Measurements from ENCODE around the gene MIEF1. TPM values are rescaled to one million over a fixed set of nuclear protein-coding genes. Genes with fewer than 3 reads are reported as not detected.

The MIEF1 gene
- total RNA-seq, 2 experiments from 2014 or later, result 19.8 to 20.4 TPM

DNA sequence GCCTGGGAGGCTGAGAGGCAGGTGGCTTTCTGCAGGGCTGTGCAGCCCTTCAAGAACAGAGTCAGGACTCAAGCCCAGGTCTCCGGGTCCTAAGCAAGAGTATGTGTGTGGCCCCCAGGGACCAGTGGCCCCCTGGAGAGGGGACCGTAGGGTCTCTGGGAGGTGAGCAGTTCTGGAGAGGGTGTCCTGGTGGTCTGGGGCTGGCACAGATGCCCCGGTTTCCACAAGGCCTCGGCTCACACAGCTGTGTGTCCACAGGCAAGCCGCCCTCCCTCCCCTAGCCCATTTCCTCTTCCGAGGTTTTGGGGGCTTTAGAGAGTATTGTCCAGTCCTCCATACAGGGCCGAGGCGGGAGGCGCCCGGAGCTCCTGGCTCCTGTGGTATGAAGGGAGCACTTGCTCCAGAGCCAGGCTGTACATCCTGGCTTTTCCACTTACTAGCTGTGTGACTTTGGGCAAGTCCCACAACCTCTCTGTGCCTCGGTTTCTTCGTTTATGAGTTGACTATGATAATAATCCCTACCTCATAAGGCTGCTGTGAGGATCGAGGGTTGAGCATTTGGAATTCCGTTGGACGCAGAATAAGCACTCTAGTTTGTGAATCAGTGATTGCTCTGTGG, 33.9 kb downstream of the MIEF1 start:
- TF ChIP-seq, protein P1, sequence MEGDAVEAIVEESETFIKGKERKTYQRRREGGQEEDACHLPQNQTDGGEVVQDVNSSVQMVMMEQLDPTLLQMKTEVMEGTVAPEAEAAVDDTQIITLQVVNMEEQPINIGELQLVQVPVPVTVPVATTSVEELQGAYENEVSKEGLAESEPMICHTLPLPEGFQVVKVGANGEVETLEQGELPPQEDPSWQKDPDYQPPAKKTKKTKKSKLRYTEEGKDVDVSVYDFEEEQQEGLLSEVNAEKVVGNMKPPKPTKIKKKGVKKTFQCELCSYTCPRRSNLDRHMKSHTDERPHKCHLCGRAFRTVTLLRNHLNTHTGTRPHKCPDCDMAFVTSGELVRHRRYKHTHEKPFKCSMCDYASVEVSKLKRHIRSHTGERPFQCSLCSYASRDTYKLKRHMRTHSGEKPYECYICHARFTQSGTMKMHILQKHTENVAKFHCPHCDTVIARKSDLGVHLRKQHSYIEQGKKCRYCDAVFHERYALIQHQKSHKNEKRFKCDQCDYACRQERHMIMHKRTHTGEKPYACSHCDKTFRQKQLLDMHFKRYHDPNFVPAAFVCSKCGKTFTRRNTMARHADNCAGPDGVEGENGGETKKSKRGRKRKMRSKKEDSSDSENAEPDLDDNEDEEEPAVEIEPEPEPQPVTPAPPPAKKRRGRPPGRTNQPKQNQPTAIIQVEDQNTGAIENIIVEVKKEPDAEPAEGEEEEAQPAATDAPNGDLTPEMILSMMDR (IDR thresholded peaks at IDR 0.05), result no peak
- ATAC-seq (ENCODE audit: poor library complexity) (no peak), DNase-seq (peak in 1 of 14 experiments; percentile 29)
- intact Hi-C loops (cut with DNase I, micrococcal nuclease), result loop anchor here (1.0 to 10.0 kb wide), 6 partner anchors 86 to 639 kb away; partner anchors contain the start of gene TNRC6B (in 2 of the 2)
- Histone ChIP-seq H3K4me3 (ENCODE audit: low read length) (no peak overlapping the region), H3K9me3 (ENCODE audit: control insufficient read depth in 1 of 2, insufficient read depth in 1 of 2, low read length in 2 of 2) (no peaks in the 10 kb centered on the region), H3K27me3 (ENCODE audit: control insufficient read depth in 1 of 2, insufficient read depth in 2 of 2, low read length in 2 of 2) (no peaks in the 10 kb centered on the region), H3K27ac (ENCODE audit: low read depth in 1 of 2, low read length in 2 of 2) (no peak overlapping the region), H3K4me1 (ENCODE audit: insufficient read depth, low read length) (peaks cover 32% of the 10 kb centered on the region), H3K36me3 (ENCODE audit: insufficient read depth, low read length) (peaks cover 3% of the 10 kb centered on the region)
- no peaks in the 10 kb centered on the region for H3K27me3 Mint-ChIP-seq
- no peaks in the 10 kb centered on the region for H3K9me3 Mint-ChIP-seq
- H3K27ac Mint-ChIP-seq, result no peak overlapping the region
- peaks cover 29% of the 10 kb centered on the region for H3K4me1 Mint-ChIP-seq (ENCODE audit: low read depth)
- ChIA-PET CTCF (no interaction called here), POLR2A (interaction anchor here (0.6 to 4.7 kb wide), 3 partner anchors 154 to 509 kb away, joined by 3 to 35 read pairs (median 4); partner anchors contain the start of gene FAM83F)
- H3K4me3 Mint-ChIP-seq, result no peak overlapping the region
- peaks cover 18% of the 10 kb centered on the region for H3K36me3 Mint-ChIP-seq (ENCODE audit: low read depth)

DNA sequence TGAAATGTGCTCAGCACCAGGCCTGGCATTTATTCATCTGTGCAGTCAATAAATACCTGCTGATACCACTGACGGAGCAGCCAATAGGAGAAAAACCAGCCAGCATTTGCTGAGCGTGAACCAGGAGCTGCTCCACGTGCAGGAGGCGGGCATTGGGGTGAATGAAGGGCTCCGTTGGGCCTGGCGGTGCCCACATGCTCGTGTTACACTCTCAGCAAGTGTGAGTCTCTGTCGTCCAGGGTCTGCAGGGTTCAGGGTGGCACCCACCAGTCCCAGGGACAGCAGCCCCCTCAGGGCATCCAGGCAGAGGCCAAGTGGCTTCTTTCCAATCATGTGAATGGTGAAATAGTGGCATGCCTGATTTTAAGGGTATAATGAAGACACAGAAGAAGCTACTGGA, 34.6 kb downstream of the MIEF1 start:
- no peaks in the 10 kb centered on the region for H3K27me3 ChIP-seq (ENCODE audit: control insufficient read depth in 1 of 2, insufficient read depth in 2 of 2, low read length in 2 of 2)
- TF ChIP-seq, protein P1 (IDR thresholded peaks at IDR 0.05), result no peak
- no peak overlapping the region for H3K4me3 ChIP-seq (ENCODE audit: low read length)
- H3K9me3 ChIP-seq (ENCODE audit: control insufficient read depth in 1 of 2, insufficient read depth in 1 of 2, low read length in 2 of 2), result no peaks in the 10 kb centered on the region
- no peak overlapping the region for H3K27ac Mint-ChIP-seq
- no peaks in the 10 kb centered on the region for H3K9me3 Mint-ChIP-seq
- DNase-seq (no peak), ATAC-seq (ENCODE audit: poor library complexity) (no peak)
- peaks cover 10% of the 10 kb centered on the region for H3K36me3 Mint-ChIP-seq (ENCODE audit: low read depth)
- peaks cover 24% of the 10 kb centered on the region for H3K4me1 ChIP-seq (ENCODE audit: insufficient read depth, low read length)
- intact Hi-C loops (cut with DNase I, micrococcal nuclease), result loop anchor here (5.0 to 10.0 kb wide), 3 partner anchors 86 to 638 kb away; partner anchors contain the start of gene TNRC6B (in 2 of the 2)
- ChIA-PET CTCF (no interaction called here), POLR2A (no interaction called here)
- peaks cover 22% of the 10 kb centered on the region for H3K4me1 Mint-ChIP-seq (ENCODE audit: low read depth)
- H3K4me3 Mint-ChIP-seq, result no peak overlapping the region
- no peak overlapping the region for H3K27ac ChIP-seq (ENCODE audit: low read depth in 1 of 2, low read length in 2 of 2)
- H3K36me3 ChIP-seq (ENCODE audit: insufficient read depth, low read length), result no peaks in the 10 kb centered on the region
- no peaks in the 10 kb centered on the region for H3K27me3 Mint-ChIP-seq

DNA sequence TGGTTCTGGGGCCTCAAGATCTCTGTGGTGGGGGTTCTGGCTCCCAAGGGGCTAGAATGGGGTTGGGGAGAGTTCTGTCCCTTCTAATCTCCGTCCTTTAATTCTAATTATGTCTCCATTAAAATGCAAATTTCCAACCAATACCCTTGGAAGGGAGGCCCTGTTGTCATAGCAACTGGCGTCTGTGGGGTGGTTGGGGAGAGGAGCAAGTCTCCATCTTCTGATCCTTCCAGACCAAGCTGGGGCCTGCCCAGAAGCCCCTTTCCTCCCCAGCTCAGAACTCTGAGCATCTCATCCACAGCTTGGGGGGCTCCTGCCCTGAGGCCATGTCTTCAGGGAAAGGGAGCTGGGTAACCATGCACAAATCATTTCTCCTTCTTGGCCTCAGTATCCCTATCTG, 35.9 kb downstream of the MIEF1 start:
- ChIA-PET CTCF (no interaction called here), POLR2A (no interaction called here)
- H3K27ac Mint-ChIP-seq, result no peak overlapping the region
- H3K4me3 Mint-ChIP-seq, result no peak overlapping the region
- Histone ChIP-seq H3K4me1 (ENCODE audit: insufficient read depth, low read length) (peaks cover 19% of the 10 kb centered on the region), H3K27me3 (ENCODE audit: control insufficient read depth in 1 of 2, insufficient read depth in 2 of 2, low read length in 2 of 2) (no peaks in the 10 kb centered on the region), H3K9me3 (ENCODE audit: control insufficient read depth in 1 of 2, insufficient read depth in 1 of 2, low read length in 2 of 2) (no peaks in the 10 kb centered on the region), H3K36me3 (ENCODE audit: insufficient read depth, low read length) (no peaks in the 10 kb centered on the region), H3K4me3 (ENCODE audit: low read length) (no peak overlapping the region), H3K27ac (ENCODE audit: low read depth in 1 of 2, low read length in 2 of 2) (no peak overlapping the region)
- H3K4me1 Mint-ChIP-seq (ENCODE audit: low read depth), result peaks cover 9% of the 10 kb centered on the region
- peaks cover 1% of the 10 kb centered on the region for H3K27me3 Mint-ChIP-seq
- no peaks in the 10 kb centered on the region for H3K36me3 Mint-ChIP-seq (ENCODE audit: low read depth)
- ATAC-seq (ENCODE audit: poor library complexity) (no peak), DNase-seq (no peak)
- TF ChIP-seq, protein P1 (IDR thresholded peaks at IDR 0.05), result no peak
- no peaks in the 10 kb centered on the region for H3K9me3 Mint-ChIP-seq
- intact Hi-C loops (cut with DNase I, micrococcal nuclease), result loop anchor here (5.0 to 10.0 kb wide), 3 partner anchors 84 to 637 kb away; partner anchors contain the start of gene TNRC6B (in 2 of the 2)
